Measurements from ENCODE around the gene C2CD3.
"Not testable (repeated sequence)": the region's sequence is repeated elsewhere in the genome, so short reads cannot be mapped to it uniquely, and the experiment has no call there.

C2CD3 gene

GRCh38 chr11:74169738-74170458, 904 bp downstream of the C2CD3 start:
- DNase-seq, result no peak
- intact Hi-C loops (cut with DNase I), result loop anchor here (5.0 kb wide), 1 partner anchor 188 kb away; the partner anchor contains the start of gene UCP2

- no peak for DNase-seq
These were observed 2.0 kb downstream of the C2CD3 start for GRCh38 chr11:74168838-74169237.

GRCh38 chr11:74162681-74163467, 7.9 kb downstream of the C2CD3 start:
- DNase-seq, result no peak
- intact Hi-C loops (cut with DNase I), result no loop called here

More at GRCh38 chr11:74168838-74169237, 2.0 kb downstream of the C2CD3 start:
- intact Hi-C loops (cut with DNase I), result no loop called here

GRCh38 chr11:74159642-74160041, 11.2 kb downstream of the C2CD3 start:
- intact Hi-C loops (cut with DNase I), result no loop called here
- no peak for DNase-seq

GRCh38 chr11:74157169-74157568, 13.6 kb downstream of the C2CD3 start:
- no peak for DNase-seq

GRCh38 chr11:74154620-74155281, 16.1 kb downstream of the C2CD3 start:
- peak in 1 of 10 donors; percentile 43 for DNase-seq
- intact Hi-C loops (cut with DNase I), result no loop called here

More at GRCh38 chr11:74157169-74157568, 13.6 kb downstream of the C2CD3 start:
- intact Hi-C loops (cut with DNase I), result no loop called here

GRCh38 chr11:74153224-74153623, 17.6 kb downstream of the C2CD3 start:
- DNase-seq, result no peak
- intact Hi-C loops (cut with DNase I), result no loop called here

- intact Hi-C loops (cut with DNase I), result no loop called here
- no peak for DNase-seq
These were observed 23.4 kb downstream of the C2CD3 start for GRCh38 chr11:74147199-74147929.

GRCh38 chr11:74144592-74144991, 26.2 kb downstream of the C2CD3 start:
- intact Hi-C loops (cut with DNase I), result no loop called here
- no peak for DNase-seq

- intact Hi-C loops (cut with DNase I), result no loop called here
- DNase-seq, result no peak
These were observed 28.2 kb downstream of the C2CD3 start for GRCh38 chr11:74142624-74143023.

GRCh38 chr11:74141908-74142307, 28.9 kb downstream of the C2CD3 start:
- intact Hi-C loops (cut with DNase I), result no loop called here
- no peak for DNase-seq

GRCh38 chr11:74141241-74141695, 29.5 kb downstream of the C2CD3 start:
- intact Hi-C loops (cut with DNase I), result no loop called here
- DNase-seq, result no peak

GRCh38 chr11:74139919-74140431, 30.8 kb downstream of the C2CD3 start:
- DNase-seq; intact Hi-C loops (cut with DNase I): not testable (repeated sequence)

GRCh38 chr11:74139151-74139918, 31.5 kb downstream of the C2CD3 start:
- no peak for DNase-seq
- intact Hi-C loops (cut with DNase I), result no loop called here

GRCh38 chr11:74138572-74138971, 32.2 kb downstream of the C2CD3 start:
- no peak for DNase-seq
- intact Hi-C loops (cut with DNase I), result no loop called here

GRCh38 chr11:74138021-74138420, 32.8 kb downstream of the C2CD3 start:
- intact Hi-C loops (cut with DNase I), result no loop called here
- no peak for DNase-seq

- intact Hi-C loops (cut with DNase I), result no loop called here
- no peak for DNase-seq
These were observed 35.5 kb downstream of the C2CD3 start for GRCh38 chr11:74135127-74135840.

- DNase-seq, result no peak
- intact Hi-C loops (cut with DNase I), result no loop called here
These were observed 36.1 kb downstream of the C2CD3 start for GRCh38 chr11:74134661-74135060.

- intact Hi-C loops (cut with DNase I), result no loop called here
- DNase-seq, result no peak
These were observed 37.4 kb downstream of the C2CD3 start for GRCh38 chr11:74133436-74133835.
